Activated CD8-positive, alpha-beta memory T cell treated with anti-CD3 and anti-CD28 coated beads, Interleukin-2, amount 50 U/mL, for 1 hour (primary cell): Measurements from ENCODE around the gene RCAN2.

Source experiments
- DNase-seq: peaks from one replicate; pipeline ENCODE4 v3.0.0-alpha.2; 2020; ENCODE audit errors: extremely low read depth

The RCAN2 gene

DNA sequence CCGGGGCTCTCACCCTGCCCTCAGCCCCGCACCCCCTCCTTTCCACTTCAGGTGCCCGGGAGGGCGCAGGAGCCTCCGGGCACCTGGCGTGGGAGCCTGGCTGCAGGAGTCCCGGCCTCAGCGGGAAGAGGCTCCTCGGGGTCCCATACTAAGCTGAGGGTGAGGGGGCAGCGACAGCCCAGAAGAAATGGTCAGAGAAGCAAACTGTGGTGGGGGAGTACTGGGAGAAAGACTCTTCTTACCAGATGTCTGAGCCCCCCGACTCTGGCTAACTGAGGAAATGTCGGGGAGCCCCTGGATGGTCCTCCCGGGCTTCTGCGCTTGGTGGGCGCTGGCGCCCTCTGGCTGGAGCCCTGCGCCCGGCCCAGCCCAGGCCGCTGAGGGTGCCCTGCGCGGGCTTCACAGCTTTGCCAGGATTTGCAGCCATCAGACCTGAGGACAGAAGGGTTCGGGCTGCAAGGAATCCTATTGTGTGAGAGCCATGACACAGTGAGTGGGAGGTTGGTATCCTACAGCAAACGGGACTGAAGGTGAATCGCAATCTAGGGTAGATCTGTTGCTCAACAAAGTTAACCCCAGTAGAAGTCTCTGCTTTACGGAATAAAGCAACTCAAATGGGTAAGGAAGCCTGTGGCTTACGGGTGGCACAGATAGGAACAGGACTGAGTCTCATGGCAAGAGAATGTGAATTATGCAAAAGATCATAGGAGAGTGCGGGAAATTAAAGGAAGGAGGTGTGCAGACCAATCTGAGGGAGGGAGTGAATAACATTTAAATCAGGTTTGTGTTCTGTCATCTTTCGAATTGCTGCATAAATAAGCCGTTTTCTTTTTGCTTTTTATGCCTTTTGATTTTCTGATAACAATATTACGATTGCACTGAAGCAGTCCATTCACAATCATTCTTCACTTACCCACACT lies 639 bp upstream of the RCAN2 start:
- no peak for DNase-seq

DNA sequence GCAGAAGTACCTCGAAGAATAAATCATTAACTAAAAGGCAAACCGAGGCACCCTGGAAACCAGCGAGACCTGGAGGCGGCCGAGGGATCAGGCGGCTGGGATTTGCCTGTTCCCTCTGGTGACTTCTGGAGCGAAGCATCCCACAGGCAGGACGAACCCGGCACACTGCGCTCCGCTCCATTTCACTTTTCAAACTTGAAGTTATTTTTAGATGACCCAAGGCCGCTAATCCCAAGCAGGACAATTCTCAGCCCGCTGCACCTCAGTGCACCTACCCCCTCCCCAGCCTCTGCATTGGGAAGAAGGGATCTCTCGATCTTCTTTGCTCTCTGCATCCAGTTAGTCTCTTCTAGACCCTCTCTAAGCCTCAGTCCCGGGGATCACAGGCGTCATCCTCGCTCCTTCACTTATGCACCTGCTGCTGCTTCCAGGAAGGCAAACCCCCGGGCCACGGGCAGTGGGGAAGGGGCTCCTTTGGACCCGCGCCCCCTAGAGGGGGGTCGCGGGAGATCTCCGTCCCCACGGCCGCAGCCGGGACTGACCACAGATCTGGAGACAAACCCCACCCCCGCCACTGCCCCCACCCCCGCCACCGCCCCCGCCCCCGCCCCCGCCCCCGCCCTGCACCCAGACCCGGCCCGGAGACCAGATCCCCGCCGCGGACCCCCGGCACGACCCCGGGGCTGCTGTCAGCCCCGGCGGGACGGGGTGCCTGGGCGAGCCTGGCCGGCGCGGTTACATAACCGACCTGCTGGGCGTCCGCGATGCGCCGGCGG lies 636 bp downstream of the RCAN2 start:
- DNase-seq, result no peak

DNA sequence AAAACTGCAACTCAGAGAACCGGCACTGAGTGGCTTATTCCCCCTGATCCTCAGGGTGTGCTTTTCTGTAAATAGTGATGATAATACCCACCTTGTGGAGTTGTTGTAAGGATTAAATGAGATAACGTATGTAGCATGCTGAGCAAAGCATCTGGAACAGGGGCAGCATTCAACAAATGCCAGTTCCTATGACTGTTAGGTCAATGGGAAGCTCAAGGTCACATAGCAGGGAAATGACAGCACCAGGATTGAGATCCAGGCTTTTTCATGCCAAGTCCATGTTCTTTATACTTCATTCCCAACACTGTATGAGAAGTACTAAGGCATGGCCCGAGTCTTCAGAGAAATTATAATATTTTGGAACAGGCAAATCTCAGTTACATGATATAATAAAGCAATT lies 5.1 kb downstream of the RCAN2 start:
- DNase-seq, result no peak

DNA sequence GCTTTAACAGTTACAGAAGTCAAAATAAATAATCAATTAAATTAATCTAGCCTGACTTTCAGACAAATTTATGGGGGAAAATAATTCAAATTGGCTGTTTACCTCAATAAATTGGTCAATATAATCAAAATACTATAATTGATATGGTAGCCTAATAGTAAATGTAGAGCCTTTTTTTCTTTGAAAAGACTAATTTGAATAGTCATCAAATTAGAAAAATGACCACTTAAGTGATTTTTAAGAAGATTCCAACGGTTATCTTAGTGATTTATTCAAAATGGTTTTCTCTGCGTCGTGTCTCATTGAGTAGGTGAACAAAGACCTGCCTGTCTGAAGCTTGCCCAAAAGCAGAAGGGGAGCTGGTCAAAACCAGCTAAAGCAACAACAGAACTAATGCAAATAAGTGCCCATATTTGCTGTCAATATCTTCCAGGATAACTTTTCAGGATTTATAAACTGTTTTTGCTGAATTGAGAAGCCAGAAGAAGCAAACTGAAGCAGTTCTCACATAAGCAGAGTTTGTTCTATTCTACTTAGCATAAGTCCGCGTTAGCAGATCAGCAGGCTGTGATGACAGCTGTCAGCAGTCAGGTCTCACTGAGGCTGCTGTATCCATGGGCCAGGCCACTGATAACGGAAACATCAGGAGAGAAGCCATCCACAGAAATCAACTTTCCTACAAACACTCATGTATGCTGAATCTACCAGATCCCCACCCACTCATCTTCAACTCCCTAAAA lies 7.0 kb downstream of the RCAN2 start:
- DNase-seq, result no peak

DNA sequence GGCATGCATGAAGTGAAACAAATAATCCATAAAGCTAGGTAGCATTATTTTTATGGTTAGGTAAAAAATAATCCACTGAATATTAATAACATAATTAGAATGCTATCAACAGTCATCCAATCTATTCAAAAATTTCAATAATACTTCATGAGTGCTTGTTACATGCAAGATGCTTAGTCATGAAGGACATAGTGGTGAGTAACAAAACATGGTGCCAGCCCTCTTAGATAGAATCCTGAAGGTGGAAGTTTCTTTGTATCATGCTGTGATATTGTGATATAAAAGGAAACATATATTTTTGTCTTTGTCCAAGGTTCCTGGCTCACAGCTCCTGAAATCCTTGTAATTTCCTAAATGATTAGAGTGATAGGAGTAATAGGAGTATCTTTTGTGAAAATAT lies 14.9 kb downstream of the RCAN2 start:
- no peak for DNase-seq

DNA sequence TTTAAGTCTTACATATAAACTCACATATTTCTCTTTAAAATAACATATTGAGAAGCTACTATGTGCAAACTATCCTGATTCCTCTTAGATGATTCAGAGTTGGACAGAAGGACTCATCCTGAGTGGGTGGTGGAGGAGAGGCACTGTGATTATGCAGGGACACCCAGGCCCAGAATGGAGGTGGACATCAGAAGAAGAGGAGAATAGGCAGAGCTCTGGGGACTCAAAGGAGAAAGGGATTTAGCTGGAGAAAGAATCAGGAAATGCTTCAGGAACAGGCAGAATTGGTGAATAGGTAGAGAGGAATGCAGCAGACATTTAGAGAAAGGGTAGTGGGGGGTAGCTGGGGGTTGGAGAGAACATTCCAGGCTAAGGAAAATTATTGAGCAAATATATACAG lies 17.4 kb downstream of the RCAN2 start:
- DNase-seq, result no peak

DNA sequence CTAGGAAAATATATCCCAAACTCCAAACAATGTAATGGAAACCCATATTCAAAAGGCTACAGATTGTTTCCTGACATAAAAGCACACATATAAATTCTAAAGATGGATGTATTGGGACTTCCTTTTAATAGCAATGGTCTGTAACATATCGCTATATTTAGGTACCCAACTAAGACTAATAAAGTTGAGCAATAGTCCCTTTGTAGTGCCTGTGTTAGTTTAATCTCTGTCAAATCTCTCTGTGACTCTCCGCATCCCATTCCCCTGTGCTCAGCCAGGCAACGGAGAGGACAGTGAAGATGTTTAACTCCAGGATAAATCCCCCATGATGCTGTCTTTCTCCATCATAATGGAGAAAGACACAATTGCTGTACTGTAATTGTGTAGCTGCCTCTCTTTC lies 19.0 kb downstream of the RCAN2 start:
- no peak for DNase-seq

DNA sequence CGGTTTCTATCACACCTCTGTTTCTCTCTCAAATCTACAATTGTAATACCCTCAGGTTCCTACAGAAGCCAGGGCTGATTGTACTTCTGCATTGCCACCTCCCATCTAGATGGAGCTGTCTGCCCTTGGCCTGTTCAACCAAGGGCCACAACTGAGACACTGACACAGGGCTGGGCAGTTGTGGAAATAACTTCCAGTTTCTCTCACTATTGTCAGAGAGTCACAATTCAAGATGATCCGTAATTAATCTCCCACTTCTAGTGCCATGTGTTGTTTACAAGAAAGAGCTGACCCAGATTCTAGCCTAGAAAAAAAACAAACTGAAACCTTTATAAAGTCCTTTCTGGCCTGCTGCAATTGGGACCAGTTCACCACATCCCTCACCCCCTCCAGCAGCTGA lies 22.2 kb downstream of the RCAN2 start:
- DNase-seq, result no peak

DNA sequence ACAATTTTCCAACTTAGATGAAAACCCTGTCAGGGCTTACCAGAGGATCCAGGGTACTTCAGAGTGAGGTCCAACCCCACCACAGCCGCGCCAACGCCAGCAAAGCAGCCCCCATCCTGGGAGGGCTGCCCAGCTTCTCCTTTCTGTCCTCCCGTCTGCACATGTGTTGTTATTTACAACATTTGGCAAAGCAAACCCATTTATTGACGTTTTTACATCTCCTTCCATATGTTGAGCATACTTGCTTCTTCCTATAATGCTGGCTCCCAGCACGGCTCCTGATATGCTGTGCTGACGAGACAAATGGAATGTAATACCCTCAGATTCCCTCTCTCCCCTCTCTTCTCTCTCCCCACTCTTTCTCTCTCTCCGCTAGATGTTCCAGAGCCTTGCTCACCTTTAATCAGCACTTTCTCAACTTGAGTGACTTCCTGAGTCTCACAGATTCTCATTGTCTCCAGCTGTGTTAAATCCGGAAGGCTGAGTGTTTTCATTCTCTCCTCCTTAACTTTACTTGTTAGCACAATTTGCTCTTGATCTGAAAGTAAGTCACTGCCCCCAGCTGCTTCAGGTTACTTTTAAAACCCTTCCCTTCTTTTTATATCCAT lies 22.7 kb downstream of the RCAN2 start:
- no peak for DNase-seq

DNA sequence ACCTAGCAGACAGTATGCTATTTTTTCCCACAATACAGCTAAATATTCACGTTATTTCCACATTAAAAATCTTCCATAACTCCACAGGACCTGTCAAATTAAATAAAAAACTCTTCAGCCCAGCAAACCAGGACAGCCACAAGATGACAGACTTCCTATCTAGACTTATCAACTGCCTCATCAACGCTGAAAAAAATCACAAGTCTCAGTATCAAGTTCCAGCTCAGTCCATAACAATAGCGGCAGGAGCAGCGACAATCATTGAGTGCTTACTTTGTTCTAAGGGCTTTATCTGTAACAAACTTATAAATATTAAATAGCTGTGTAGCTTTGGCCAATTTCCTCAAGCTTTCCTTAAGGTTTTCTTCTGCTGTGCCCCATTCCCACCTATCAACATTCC lies 24.7 kb downstream of the RCAN2 start:
- DNase-seq, result no peak

DNA sequence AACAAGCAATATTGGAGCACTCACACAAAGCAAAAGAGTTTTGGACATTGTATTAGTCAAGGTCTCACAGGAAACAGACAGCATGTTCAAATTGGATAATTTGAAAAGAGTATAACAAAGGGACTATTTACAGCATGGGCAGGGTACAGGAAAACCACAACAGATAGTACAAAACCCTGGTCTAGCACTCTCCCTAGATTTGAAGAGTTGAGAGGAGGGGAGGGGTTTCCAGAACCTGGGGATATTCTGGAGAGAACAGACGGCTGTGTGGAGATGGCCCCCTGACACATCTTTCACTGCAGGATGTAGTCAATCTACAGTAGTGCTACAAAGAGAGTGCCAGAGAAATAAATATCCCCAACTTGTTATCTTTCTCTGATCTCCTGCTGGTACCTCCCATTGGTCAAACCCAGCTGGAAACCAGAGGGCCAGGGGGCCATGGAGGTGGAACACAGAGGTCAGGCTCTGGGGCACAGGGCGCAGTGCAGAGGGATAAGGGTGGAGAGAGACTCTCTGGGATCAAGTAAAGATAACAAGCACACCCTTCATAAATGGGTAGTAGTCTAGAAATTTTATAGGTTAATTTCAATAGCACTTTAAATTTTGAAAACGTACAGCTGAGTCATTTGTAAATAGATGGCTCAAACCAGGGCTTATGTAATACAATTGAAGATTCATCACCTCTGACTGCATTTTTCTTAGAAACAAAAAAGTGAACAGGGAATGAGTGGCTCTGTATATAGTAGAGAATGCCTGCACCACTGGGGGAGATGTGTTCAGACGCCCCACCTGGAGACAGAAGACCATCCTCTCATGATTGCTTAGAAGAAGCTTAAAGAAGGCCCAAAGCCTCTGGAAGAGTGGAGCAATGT lies 25.7 kb downstream of the RCAN2 start:
- DNase-seq, result no peak

DNA sequence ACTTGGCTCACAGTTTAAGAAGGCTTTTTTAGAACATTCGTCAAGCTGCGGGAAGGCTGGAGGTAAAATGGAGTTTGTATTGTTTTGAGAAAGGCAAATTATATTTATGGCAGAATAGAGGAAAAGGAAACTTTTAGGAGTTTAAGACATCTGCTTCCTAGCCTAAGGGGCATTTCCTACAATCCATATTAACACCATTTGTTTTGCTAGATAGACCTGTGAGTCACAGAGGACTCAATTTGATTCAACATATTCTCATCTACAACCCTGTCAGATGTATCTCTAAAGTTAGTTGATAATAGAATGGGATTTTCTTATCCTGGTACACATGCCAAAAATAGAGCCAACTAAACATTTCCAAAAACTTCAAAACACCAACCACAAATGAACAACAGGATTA lies 35.0 kb downstream of the RCAN2 start:
- DNase-seq, result no peak

DNA sequence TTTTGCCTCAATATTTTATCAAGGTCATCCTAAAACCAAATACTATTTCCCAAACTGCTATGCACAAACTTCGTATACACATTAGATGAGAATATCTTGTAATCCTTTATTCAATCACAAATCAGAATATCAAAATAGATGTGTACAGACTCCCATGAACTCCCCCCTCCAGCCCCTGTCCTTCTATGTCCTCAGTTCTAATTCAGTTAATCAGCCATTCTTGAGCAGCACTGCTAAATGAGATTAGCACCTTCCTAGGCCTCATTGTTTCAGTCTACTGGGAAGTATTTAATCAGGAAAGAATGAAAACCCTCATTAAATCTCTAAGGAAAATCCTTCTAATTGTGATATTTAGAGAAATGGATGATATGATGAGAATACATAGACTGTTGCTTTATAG lies 36.6 kb downstream of the RCAN2 start:
- no peak for DNase-seq

DNA sequence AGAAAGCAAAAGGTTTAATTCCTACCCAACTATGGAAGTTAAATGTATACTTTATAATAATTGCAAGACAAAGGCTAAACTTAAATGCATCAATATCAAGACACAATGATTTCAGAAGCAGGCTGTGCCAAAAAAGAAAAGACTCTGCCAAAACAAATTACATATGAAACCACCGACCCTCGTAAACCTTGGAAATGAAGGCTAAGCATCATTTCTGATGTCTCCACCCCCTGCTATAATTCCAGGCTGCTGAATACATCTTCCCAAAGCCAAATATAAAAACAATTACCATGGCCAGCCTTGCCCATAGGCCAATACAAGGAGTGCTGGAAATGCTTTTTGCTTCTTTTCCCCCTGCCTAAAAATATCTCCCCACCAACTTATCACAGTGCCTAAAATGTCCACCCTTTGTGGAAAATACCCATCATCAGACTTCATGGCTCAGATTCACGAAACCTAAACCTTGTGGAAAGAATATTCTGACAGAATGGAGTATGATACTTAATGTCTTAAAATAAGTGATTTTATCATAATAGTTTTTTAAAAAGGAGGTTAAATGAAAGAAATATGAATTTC lies 37.4 kb downstream of the RCAN2 start:
- DNase-seq, result no peak

DNA sequence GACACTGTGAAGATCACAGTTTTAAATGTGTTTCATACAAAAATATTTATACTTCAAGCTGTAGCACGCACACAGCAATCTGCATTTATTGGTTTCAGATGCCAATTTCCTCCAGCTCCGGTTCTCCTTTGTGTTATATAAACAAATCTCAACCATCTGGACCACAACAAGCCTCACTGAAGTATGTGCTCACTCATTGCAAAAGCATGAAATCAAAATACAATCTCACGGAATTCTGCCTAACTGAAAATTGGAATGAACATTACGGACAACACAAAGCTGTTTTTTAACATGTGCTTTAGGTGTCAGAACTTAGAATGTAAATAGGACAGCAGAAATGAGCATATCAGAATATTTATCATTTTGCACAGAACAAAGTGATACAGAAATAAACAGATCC lies 38.0 kb downstream of the RCAN2 start:
- DNase-seq, result no peak

DNA sequence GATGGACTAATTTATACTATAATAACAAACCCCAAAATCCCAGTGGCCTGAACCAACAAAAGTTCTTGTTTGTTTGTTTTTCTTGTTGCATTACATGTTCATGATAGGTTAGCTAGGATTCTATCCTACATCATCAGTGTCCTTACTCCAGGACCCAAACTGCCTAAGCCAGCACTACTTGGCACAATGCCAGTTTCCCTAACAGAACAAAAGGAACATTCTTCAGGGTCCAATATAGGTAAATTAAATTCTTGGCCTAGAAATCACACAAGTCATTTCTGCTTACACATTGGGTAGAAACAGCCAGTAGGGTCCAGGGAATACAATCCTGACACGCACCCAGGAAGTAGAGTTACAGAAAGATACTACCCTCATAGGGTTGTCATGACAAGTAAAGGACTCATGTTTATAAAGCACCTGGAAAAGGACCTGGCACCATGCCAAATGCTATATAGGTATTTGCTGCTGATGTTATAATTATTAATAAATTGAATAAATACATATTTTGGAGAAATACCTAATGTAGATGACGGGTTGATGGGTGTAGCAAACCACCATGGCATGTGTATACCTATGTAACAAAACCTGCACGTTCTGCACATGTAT lies 38.8 kb downstream of the RCAN2 start:
- DNase-seq, result no peak

DNA sequence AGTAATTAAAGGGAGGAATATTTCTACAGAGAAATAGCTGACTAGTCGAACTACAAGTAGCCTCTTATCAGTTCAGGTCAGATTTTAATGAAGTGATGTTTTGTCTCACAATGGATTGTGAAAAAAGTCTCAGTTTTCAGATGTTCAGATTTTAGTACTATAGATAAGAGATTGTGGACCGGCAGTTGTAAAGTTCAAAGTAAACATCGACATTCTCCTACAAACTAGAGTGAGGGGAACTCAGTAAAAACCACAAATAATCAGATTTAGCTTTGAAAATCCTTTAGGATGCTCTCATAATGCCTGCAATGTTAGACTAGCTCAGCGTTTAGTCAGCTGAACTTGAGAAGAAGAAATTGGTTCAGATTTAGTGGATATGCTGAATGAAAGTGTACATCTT lies 39.9 kb downstream of the RCAN2 start:
- DNase-seq, result no peak

DNA sequence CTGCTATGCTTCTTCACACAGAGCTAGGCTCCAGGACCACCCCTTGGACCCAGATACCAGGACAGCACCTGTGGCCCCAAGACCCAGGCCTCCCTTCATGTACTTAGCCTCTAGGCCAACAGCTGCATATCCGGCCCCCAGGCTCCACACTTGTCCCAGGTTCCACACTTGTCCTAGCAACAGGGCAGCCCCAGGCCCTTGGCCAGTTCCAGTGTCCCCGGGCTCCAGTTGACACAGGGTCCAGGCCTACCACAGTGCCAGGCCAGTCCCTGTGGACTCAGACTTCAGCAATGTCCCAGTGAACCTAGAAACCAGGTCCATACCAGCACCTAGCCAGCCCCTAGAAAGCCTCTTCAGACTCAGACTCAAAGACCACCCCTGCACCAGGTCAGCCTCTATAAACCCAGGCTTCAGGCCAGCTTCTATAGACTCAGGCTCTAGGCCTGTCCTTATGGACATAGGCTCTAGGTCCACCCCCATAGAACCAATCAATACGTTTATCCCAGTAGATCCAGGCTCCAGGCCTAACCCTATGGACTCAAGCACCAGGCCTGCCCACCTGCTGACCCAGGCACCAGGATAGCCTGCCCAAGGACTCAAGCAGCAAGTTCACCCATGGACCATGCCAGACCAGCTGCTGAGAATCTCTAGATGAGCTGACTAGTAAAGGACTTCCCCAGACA lies 46.3 kb downstream of the RCAN2 start:
- DNase-seq, result no peak

DNA sequence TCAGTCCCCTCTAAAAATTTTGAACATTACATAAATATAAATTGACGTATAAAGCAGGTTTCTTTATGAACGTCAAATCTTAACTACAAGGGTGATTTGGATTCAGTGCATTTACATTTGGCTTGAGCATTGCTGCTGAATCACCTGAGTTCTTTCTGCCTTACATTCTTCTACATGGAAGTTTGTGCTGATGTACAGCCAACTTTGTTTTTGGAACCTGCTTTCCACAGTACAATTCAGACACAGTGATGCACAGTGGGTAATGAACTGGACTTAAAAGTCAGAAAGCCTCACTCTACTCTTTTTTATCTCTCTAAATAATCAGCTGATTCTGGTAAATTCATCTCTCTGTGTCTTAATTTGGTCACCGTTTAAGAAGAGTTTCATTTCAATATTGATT lies 47.6 kb downstream of the RCAN2 start:
- no peak for DNase-seq

DNA sequence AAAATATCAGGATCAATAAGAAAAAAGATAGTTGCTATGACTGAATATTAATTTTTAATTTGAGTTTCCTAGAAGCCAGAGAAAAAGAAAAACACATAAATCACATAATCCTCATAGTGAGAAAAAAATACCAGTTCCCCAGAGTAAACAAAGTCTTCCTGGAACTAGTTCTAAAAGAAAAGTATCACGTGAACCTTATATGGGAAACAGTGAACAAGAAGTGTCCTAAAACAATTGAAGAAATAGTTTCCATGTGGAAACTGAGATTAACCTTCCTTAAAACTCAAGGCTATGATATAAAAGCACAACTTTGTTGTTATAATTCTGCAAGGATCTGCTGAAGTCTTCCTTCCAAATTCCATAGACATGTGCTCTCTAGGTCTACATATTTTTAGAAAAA lies 50.6 kb downstream of the RCAN2 start:
- no peak for DNase-seq
